Measurements from ENCODE around the gene WWOX.

Gene WWOX

GRCh38 chr16:78936060-78936459, 836.6 kb downstream of the WWOX start:
- DNase-seq (ENCODE audit: low read depth, low spot score) = no peak

GRCh38 chr16:78939597-78939996, 840.1 kb downstream of the WWOX start:
- DNase-seq (ENCODE audit: low read depth, low spot score) = no peak

- no peak for DNase-seq (ENCODE audit: low read depth, low spot score)
These were observed 843.3 kb downstream of the WWOX start for GRCh38 chr16:78942625-78943245.

GRCh38 chr16:78945336-78945735, 845.9 kb downstream of the WWOX start:
- DNase-seq (ENCODE audit: low read depth, low spot score) = no peak

GRCh38 chr16:78946556-78946955, 847.1 kb downstream of the WWOX start:
- DNase-seq (ENCODE audit: low read depth, low spot score) = no peak

- no peak for DNase-seq (ENCODE audit: low read depth, low spot score)
These were observed 851.3 kb downstream of the WWOX start for GRCh38 chr16:78950768-78951167.

- DNase-seq (ENCODE audit: low read depth, low spot score) = no peak
These were observed 853.2 kb downstream of the WWOX start for GRCh38 chr16:78952630-78953029.

- no peak for DNase-seq (ENCODE audit: low read depth, low spot score)
These were observed 854.1 kb downstream of the WWOX start for GRCh38 chr16:78953526-78953925.

GRCh38 chr16:78955206-78955605, 855.8 kb downstream of the WWOX start:
- DNase-seq (ENCODE audit: low read depth, low spot score) = no peak

GRCh38 chr16:78956859-78957258, 857.4 kb downstream of the WWOX start:
- no peak for DNase-seq (ENCODE audit: low read depth, low spot score)

- DNase-seq (ENCODE audit: low read depth, low spot score) = peak; percentile 25
These were observed 858.1 kb downstream of the WWOX start for GRCh38 chr16:78957317-78958100.

GRCh38 chr16:78961464-78961863, 862.0 kb downstream of the WWOX start:
- DNase-seq (ENCODE audit: low read depth, low spot score) = no peak

GRCh38 chr16:78962457-78962929, 863.0 kb downstream of the WWOX start:
- no peak for DNase-seq (ENCODE audit: low read depth, low spot score)

GRCh38 chr16:78967948-78968347, 868.5 kb downstream of the WWOX start:
- no peak for DNase-seq (ENCODE audit: low read depth, low spot score)

GRCh38 chr16:78969721-78970120, 870.3 kb downstream of the WWOX start:
- DNase-seq (ENCODE audit: low read depth, low spot score) = no peak

GRCh38 chr16:78970650-78971049, 871.2 kb downstream of the WWOX start:
- DNase-seq (ENCODE audit: low read depth, low spot score) = no peak

- DNase-seq (ENCODE audit: low read depth, low spot score) = no peak
These were observed 872.6 kb downstream of the WWOX start for GRCh38 chr16:78972006-78972405.

- peak; percentile 50 for DNase-seq (ENCODE audit: low read depth, low spot score)
These were observed 873.5 kb downstream of the WWOX start for GRCh38 chr16:78972986-78973385.

- no peak for DNase-seq (ENCODE audit: low read depth, low spot score)
These were observed 876.8 kb downstream of the WWOX start for GRCh38 chr16:78976212-78976611.

- DNase-seq (ENCODE audit: low read depth, low spot score) = no peak
These were observed 881.4 kb downstream of the WWOX start for GRCh38 chr16:78980825-78981224.

- no peak for DNase-seq (ENCODE audit: low read depth, low spot score)
These were observed 882.8 kb downstream of the WWOX start for GRCh38 chr16:78982096-78982744.

GRCh38 chr16:78984324-78984723, 884.9 kb downstream of the WWOX start:
- no peak for DNase-seq (ENCODE audit: low read depth, low spot score)
